HEK293 (cell line): ENCODE measurements around the gene MICALL1.

Source experiments
- CTCF ChIA-PET: fragments of 350-600 bp; formaldehyde crosslinking; extraction: SDS; loops from one replicate; lab custom pipeline; 2021; ENCODE audit warnings: antibody characterized with exemption; lab: Yijun Ruan, JAX
- POLR2A ChIA-PET: fragments of 300-600 bp; formaldehyde crosslinking; extraction: SDS; loops from one replicate; lab custom pipeline; 2020; ENCODE audit warnings: antibody characterized with exemption, inconsistent platforms; lab: Yijun Ruan, JAX
- H3K27ac ChIP-seq: fragments of 200-500 bp; sonication (Bioruptor generic); 2 replicates; pipeline ENCODE4 v1.5.1; 2014; ENCODE audit warnings: low read depth, low read length, control low read depth, inconsistent platforms; ENCODE audit errors: extremely low read depth
- H3K36me3 ChIP-seq, 2 experiments: fragments of 200-500 bp in 1 of 2; sonication (Bioruptor generic) in 1 of 2; 1 replicate in 1 of 2; 2 replicates in 1 of 2; pipeline ENCODE4 v1.5.1; 2014 to 2017; ENCODE audit warnings: inconsistent platforms in 2 of 2, low read length in 2 of 2; ENCODE audit not compliant: control insufficient read depth in 2 of 2, insufficient read depth in 1 of 2
- H3K4me1 ChIP-seq: fragments of 200-500 bp; sonication (Bioruptor generic); 2 replicates; pipeline ENCODE4 v1.5.1; 2014; ENCODE audit warnings: mild to moderate bottlenecking, low read length, inconsistent platforms; ENCODE audit not compliant: control insufficient read depth, insufficient read depth
- H3K4me3 ChIP-seq: 2 replicates; pipeline ENCODE4 v1.5.1; 2011; ENCODE audit warnings: low read depth, mild to moderate bottlenecking, control low read depth, low read length, moderate library complexity
- H3K9me3 ChIP-seq: fragments of 200-500 bp; sonication (Bioruptor generic); 2 replicates; pipeline ENCODE4 v1.5.1; 2014; ENCODE audit warnings: low read depth, low read length, inconsistent platforms; ENCODE audit not compliant: control insufficient read depth, insufficient read depth
- GLIS1 ChIP-seq: fragments of 450-650 bp; formaldehyde crosslinking; IDR thresholded peaks from 2 replicates; pipeline ENCODE4 v1.5.1; 2016; ENCODE audit warnings: missing biosample characterization, missing genetic modification characterization
- KLF7 ChIP-seq: fragments of 450-650 bp; formaldehyde crosslinking; IDR thresholded peaks from 2 replicates; pipeline ENCODE4 v1.5.1; 2016; ENCODE audit warnings: missing biosample characterization, missing genetic modification characterization, borderline replicate concordance
- RBAK ChIP-seq: fragments of 450-650 bp; formaldehyde crosslinking; IDR thresholded peaks from 2 replicates; pipeline ENCODE4 v1.5.1; 2016; ENCODE audit warnings: missing biosample characterization, missing genetic modification characterization
- REPIN1 ChIP-seq: fragments of 450-650 bp; formaldehyde crosslinking; IDR thresholded peaks from 2 replicates; pipeline ENCODE4 v1.5.1; 2017; ENCODE audit warnings: missing biosample characterization, missing genetic modification characterization, low read depth
- ZBTB48 ChIP-seq: fragments of 450-650 bp; formaldehyde crosslinking; IDR thresholded peaks from 2 replicates; pipeline ENCODE4 v1.5.1; 2016; ENCODE audit warnings: missing biosample characterization, missing genetic modification characterization
- ZNF175 ChIP-seq: fragments of 450-650 bp; formaldehyde crosslinking; IDR thresholded peaks from 2 replicates; pipeline ENCODE4 v1.5.1; 2016; ENCODE audit warnings: missing biosample characterization, missing genetic modification characterization
- ZNF2 ChIP-seq: fragments of 450-650 bp; formaldehyde crosslinking; IDR thresholded peaks from 2 replicates; pipeline ENCODE4 v1.5.1; 2016; ENCODE audit warnings: missing biosample characterization, missing genetic modification characterization
- ZNF292 ChIP-seq: fragments of 450-650 bp; formaldehyde crosslinking; IDR thresholded peaks from 2 replicates; pipeline ENCODE4 v1.5.1; 2016; ENCODE audit warnings: low read depth, missing biosample characterization, missing genetic modification characterization, borderline replicate concordance
- ZNF311 ChIP-seq: fragments of 450-650 bp; formaldehyde crosslinking; IDR thresholded peaks from 2 replicates; pipeline ENCODE4 v1.5.1; 2017; ENCODE audit warnings: missing biosample characterization, missing genetic modification characterization, borderline replicate concordance
- ZNF433 ChIP-seq: fragments of 450-650 bp; formaldehyde crosslinking; IDR thresholded peaks from 2 replicates; pipeline ENCODE4 v1.5.1; 2016; ENCODE audit warnings: missing biosample characterization, missing genetic modification characterization, low read depth
- ZNF510 ChIP-seq: fragments of 450-650 bp; formaldehyde crosslinking; IDR thresholded peaks from 2 replicates; pipeline ENCODE4 v1.5.1; 2018; ENCODE audit warnings: mild to moderate bottlenecking, missing genetic modification characterization, missing biosample characterization; ENCODE audit not compliant: insufficient replicate concordance
- ZNF658 ChIP-seq: fragments of 450-650 bp; formaldehyde crosslinking; IDR thresholded peaks from 2 replicates; pipeline ENCODE4; 2016; ENCODE audit warnings: missing biosample characterization, missing genetic modification characterization
- ZNF701 ChIP-seq: fragments of 450-650 bp; formaldehyde crosslinking; IDR thresholded peaks from 2 replicates; pipeline ENCODE4 v1.5.1; 2016; ENCODE audit warnings: missing biosample characterization, missing genetic modification characterization
- ZNF843 ChIP-seq: fragments of 450-650 bp; formaldehyde crosslinking; IDR thresholded peaks from 2 replicates; pipeline ENCODE4 v1.5.1; 2016; ENCODE audit warnings: missing biosample characterization, missing genetic modification characterization
- TF ChIP-seq, protein P1 (sequence below): fragments of 450-650 bp; formaldehyde crosslinking; IDR thresholded peaks from 2 replicates; pipeline ENCODE4 v1.5.1; 2016; ENCODE audit warnings: missing biosample characterization, missing genetic modification characterization
- TF ChIP-seq, protein P2 (sequence below): fragments of 450-650 bp; formaldehyde crosslinking; IDR thresholded peaks from 2 replicates; pipeline ENCODE4 v1.5.1; 2016; ENCODE audit warnings: missing biosample characterization, missing genetic modification characterization, low read depth
- TF ChIP-seq, protein P3 (sequence below): fragments of 450-650 bp; formaldehyde crosslinking; IDR thresholded peaks from 2 replicates; pipeline ENCODE4 v1.5.1; 2016; ENCODE audit warnings: missing biosample characterization, missing genetic modification characterization

MICALL1 gene

DNA sequence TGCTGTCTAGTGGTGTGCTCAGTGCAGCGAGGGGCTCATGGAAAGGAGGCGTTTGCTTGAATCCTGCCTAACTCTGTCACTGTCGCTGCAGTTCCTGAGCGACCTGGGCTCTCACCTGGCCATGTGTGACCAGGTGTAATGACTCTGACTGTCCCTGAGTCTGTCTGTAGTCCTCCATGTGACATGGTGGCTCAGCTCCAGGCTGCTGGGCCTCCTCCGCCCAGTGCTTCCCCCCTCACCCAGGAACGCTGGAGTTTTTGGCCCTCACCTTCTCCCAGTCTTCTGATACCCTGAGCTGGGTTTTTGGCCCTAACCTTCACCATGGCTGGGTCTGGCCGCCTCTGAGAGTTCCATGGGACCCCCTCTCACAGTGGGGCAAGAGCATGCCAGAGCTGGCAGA, 20.3 kb downstream of the MICALL1 start (continued):
- TF ChIP-seq ZBTB48 (tag by site-specific recombination) (no peak), ZNF175 (tag by site-specific recombination) (no peak)
- TF ChIP-seq, protein P1, sequence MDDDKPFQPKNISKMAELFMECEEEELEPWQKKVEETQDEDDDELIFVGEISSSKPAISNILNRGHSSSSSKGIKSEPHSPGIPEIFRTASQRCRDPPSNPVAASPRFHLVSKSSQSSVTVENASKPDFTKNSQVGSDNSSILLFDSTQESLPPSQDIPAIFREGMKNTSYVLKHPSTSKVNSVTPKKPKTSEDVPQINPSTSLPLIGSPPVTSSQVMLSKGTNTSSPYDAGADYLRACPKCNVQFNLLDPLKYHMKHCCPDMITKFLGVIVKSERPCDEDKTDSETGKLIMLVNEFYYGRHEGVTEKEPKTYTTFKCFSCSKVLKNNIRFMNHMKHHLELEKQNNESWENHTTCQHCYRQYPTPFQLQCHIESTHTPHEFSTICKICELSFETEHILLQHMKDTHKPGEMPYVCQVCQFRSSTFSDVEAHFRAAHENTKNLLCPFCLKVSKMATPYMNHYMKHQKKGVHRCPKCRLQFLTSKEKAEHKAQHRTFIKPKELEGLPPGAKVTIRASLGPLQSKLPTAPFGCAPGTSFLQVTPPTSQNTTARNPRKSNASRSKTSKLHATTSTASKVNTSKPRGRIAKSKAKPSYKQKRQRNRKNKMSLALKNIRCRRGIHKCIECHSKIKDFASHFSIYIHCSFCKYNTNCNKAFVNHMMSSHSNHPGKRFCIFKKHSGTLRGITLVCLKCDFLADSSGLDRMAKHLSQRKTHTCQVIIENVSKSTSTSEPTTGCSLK, result no peak

DNA sequence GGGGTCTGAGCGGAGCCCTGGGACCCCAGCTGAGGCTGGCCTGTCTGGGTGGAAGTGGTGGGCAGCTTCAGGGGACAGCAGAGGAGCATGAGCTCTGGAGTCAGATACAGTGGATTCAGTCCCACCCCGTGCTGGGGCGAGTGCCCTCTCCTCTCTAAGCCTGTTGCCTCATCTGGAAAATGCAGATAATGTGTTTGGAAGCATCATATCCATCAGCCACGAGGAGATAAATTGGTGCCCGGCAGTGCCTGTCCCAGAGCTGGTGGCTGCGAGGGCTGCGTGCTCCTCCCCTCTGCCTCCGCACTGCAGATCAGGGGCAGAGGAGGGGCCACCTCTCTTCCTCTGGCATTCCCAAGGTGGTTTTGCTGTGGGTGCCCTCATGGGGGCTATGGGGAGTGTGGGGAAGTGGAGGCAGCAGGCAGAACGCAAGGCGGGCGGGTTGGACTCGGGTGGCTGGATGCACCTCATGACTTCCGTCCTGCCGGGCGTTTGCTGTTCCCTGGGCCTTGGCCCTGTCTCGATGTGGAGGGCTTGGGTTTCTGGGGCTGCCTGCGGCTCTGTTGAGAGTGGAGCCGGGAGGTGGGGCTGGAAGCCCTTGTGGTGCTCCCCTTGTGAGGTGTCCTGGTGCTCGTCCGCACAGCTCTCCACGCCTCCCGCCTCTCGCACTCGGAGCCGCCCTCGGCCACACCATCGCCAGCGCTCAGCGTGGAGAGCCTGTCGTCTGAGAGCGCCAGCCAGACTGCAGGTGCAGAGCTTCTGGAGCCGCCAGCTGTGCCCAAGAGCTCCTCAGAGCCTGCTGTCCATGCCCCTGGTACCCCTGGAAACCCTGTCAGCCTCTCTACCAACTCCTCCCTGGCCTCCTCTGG, 20.9 kb downstream of the MICALL1 start:
- TF ChIP-seq KLF7 (tag by site-specific recombination) (no peak), ZNF701 (tag by site-specific recombination) (no peak), ZNF843 (tag by site-specific recombination) (no peak), ZNF658 (tag by site-specific recombination) (no peak), ZNF433 (tag by site-specific recombination) (no peak), RBAK (tag by site-specific recombination) (no peak), GLIS1 (tag by site-specific recombination) (no peak), ZNF510 (no peak), REPIN1 (tag by site-specific recombination) (no peak), ZNF311 (tag by site-specific recombination) (no peak), ZNF292 (tag by site-specific recombination) (no peak), ZNF2 (tag by site-specific recombination) (no peak)
- TF ChIP-seq, protein P1, result no peak
- TF ChIP-seq, protein P2, sequence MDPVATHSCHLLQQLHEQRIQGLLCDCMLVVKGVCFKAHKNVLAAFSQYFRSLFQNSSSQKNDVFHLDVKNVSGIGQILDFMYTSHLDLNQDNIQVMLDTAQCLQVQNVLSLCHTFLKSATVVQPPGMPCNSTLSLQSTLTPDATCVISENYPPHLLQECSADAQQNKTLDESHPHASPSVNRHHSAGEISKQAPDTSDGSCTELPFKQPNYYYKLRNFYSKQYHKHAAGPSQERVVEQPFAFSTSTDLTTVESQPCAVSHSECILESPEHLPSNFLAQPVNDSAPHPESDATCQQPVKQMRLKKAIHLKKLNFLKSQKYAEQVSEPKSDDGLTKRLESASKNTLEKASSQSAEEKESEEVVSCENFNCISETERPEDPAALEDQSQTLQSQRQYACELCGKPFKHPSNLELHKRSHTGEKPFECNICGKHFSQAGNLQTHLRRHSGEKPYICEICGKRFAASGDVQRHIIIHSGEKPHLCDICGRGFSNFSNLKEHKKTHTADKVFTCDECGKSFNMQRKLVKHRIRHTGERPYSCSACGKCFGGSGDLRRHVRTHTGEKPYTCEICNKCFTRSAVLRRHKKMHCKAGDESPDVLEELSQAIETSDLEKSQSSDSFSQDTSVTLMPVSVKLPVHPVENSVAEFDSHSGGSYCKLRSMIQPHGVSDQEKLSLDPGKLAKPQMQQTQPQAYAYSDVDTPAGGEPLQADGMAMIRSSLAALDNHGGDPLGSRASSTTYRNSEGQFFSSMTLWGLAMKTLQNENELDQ (tag by site-specific recombination), result no peak
- TF ChIP-seq, protein P3, sequence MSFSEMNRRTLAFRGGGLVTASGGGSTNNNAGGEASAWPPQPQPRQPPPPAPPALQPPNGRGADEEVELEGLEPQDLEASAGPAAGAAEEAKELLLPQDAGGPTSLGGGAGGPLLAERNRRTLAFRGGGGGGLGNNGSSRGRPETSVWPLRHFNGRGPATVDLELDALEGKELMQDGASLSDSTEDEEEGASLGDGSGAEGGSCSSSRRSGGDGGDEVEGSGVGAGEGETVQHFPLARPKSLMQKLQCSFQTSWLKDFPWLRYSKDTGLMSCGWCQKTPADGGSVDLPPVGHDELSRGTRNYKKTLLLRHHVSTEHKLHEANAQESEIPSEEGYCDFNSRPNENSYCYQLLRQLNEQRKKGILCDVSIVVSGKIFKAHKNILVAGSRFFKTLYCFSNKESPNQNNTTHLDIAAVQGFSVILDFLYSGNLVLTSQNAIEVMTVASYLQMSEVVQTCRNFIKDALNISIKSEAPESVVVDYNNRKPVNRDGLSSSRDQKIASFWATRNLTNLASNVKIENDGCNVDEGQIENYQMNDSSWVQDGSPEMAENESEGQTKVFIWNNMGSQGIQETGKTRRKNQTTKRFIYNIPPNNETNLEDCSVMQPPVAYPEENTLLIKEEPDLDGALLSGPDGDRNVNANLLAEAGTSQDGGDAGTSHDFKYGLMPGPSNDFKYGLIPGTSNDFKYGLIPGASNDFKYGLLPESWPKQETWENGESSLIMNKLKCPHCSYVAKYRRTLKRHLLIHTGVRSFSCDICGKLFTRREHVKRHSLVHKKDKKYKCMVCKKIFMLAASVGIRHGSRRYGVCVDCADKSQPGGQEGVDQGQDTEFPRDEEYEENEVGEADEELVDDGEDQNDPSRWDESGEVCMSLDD (tag by site-specific recombination), result no peak
- CTCF ChIA-PET, result interaction anchor here (0.7 to 0.8 kb wide), 2 partner anchors 88 to 125 kb away, joined by 3 to 4 read pairs; no protein-coding TSS in a partner anchor
- H3K4me3 ChIP-seq, result no peak overlapping the region
- H3K27ac ChIP-seq, result no peak overlapping the region
- no peaks in the 10 kb centered on the region for H3K9me3 ChIP-seq
- no peaks in the 10 kb centered on the region for H3K4me1 ChIP-seq
- peaks cover 15 to 89% of the 10 kb centered on the region in 2 experiments for H3K36me3 ChIP-seq
- POLR2A ChIA-PET, result interaction anchor here (0.6 to 1.5 kb wide), 5 partner anchors 14 to 64 kb away, joined by 3 to 4 read pairs (median 3); partner anchors contain the start of genes C22orf23, MICALL1 and POLR2F
